HL-60 (cell line): Measurements from ENCODE around the gene LACC1.

Experiments used
- DNase-seq, 2 experiments: peaks; one replicate each; pipeline ENCODE4 v3.0.0-alpha.2; 2010 to 2020; ENCODE audit warnings: low read depth in 1 of 2, low spot score in 1 of 2
- H3K27ac ChIP-seq: fragments of 250-450 bp; sonication (Bioruptor Pico); replicated peaks from 2 replicates; pipeline ENCODE4 v1.5.1; 2020; ENCODE audit warnings: mild to moderate bottlenecking, moderate library complexity
- H3K27me3 ChIP-seq: fragments of 250-450 bp; sonication (Bioruptor Pico); 2 replicates; pipeline ENCODE4 v1.5.1; 2021; ENCODE audit warnings: mild to moderate bottlenecking, moderate library complexity; ENCODE audit not compliant: insufficient read depth, poor library complexity, severe bottlenecking
- H3K4me3 ChIP-seq: replicated peaks from 2 replicates; pipeline ENCODE4 v1.5.1; 2011; ENCODE audit warnings: mild to moderate bottlenecking, control low read depth, low read length; ENCODE audit not compliant: insufficient read depth
- GABPA ChIP-seq: IDR thresholded peaks from 2 replicates; pipeline ENCODE4 v1.6.1; 2012; ENCODE audit warnings: low read depth
- POLR2AphosphoS5 ChIP-seq: IDR thresholded peaks from 2 replicates; pipeline ENCODE4 v1.6.1; 2012; ENCODE audit warnings: low read depth
- SPI1 ChIP-seq: IDR thresholded peaks from 2 replicates; pipeline ENCODE4 v1.6.1; 2012; ENCODE audit warnings: low read depth, mild to moderate bottlenecking, borderline replicate concordance
- TF ChIP-seq, protein P1 (sequence below): IDR thresholded peaks from 2 replicates; pipeline ENCODE4 v1.6.1; 2012; ENCODE audit warnings: low read depth; ENCODE audit not compliant: insufficient replicate concordance
- TF ChIP-seq, protein P2 (sequence below): IDR thresholded peaks from one replicate; pipeline ENCODE4 v1.5.1; 2011; ENCODE audit warnings: low read length, control low read depth, inconsistent platforms; ENCODE audit not compliant: insufficient read depth

Gene LACC1

GRCh38 chr13:43848001-43848649, 31.6 kb upstream of the LACC1 start:
- Histone ChIP-seq H3K27ac (peak overlapping the region; percentile 57), H3K27me3 (no peaks in the 10 kb centered on the region), H3K4me3 (no peak overlapping the region)
- peak; percentile 11; the same call in 1 of the 2 replicates for TF ChIP-seq SPI1
- TF ChIP-seq, protein P1, sequence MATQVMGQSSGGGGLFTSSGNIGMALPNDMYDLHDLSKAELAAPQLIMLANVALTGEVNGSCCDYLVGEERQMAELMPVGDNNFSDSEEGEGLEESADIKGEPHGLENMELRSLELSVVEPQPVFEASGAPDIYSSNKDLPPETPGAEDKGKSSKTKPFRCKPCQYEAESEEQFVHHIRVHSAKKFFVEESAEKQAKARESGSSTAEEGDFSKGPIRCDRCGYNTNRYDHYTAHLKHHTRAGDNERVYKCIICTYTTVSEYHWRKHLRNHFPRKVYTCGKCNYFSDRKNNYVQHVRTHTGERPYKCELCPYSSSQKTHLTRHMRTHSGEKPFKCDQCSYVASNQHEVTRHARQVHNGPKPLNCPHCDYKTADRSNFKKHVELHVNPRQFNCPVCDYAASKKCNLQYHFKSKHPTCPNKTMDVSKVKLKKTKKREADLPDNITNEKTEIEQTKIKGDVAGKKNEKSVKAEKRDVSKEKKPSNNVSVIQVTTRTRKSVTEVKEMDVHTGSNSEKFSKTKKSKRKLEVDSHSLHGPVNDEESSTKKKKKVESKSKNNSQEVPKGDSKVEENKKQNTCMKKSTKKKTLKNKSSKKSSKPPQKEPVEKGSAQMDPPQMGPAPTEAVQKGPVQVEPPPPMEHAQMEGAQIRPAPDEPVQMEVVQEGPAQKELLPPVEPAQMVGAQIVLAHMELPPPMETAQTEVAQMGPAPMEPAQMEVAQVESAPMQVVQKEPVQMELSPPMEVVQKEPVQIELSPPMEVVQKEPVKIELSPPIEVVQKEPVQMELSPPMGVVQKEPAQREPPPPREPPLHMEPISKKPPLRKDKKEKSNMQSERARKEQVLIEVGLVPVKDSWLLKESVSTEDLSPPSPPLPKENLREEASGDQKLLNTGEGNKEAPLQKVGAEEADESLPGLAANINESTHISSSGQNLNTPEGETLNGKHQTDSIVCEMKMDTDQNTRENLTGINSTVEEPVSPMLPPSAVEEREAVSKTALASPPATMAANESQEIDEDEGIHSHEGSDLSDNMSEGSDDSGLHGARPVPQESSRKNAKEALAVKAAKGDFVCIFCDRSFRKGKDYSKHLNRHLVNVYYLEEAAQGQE: no peak
- no peak for TF ChIP-seq GABPA
- no peak for TF ChIP-seq POLR2AphosphoS5
- TF ChIP-seq, protein P2, sequence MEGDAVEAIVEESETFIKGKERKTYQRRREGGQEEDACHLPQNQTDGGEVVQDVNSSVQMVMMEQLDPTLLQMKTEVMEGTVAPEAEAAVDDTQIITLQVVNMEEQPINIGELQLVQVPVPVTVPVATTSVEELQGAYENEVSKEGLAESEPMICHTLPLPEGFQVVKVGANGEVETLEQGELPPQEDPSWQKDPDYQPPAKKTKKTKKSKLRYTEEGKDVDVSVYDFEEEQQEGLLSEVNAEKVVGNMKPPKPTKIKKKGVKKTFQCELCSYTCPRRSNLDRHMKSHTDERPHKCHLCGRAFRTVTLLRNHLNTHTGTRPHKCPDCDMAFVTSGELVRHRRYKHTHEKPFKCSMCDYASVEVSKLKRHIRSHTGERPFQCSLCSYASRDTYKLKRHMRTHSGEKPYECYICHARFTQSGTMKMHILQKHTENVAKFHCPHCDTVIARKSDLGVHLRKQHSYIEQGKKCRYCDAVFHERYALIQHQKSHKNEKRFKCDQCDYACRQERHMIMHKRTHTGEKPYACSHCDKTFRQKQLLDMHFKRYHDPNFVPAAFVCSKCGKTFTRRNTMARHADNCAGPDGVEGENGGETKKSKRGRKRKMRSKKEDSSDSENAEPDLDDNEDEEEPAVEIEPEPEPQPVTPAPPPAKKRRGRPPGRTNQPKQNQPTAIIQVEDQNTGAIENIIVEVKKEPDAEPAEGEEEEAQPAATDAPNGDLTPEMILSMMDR: no peak
- DNase-seq: peak; percentile 46 to 57

DNA sequence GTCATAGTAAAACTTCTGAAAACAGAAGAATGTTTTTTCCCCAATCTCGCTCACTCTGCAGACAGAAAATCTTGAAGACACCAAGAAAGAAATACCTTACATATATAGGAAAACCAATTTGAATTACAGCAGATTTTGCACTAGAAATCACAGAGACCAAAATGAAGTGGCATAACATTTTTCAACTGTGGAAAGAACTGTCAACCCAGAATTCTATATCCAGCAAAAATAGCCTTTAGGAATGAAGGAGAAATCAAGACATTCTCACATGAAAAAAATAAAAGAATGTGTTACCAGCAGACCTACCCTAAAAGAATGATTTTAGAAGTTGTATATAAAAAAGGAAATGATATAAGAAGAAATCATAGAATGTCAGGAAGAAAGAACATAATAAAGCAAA, 28.8 kb upstream of the LACC1 start:
- TF ChIP-seq, protein P1: no peak
- no peak for TF ChIP-seq SPI1
- DNase-seq: no peak
- Histone ChIP-seq H3K27ac (no peak overlapping the region), H3K27me3 (no peaks in the 10 kb centered on the region), H3K4me3 (no peak overlapping the region)

- no peak for DNase-seq
- TF ChIP-seq, protein P1: no peak
- TF ChIP-seq, protein P2: no peak
- no peak for TF ChIP-seq GABPA
- no peaks in the 10 kb centered on the region for H3K27me3 ChIP-seq
- H3K27ac ChIP-seq: no peak overlapping the region
- H3K4me3 ChIP-seq: no peak overlapping the region
Observed at GRCh38 chr13:43852923-43853404, 26.7 kb upstream of the LACC1 start.
